Lower leg skin (tissue), 4 donors: Measurements from ENCODE around the gene TNP1. TPM values are rescaled to one million over a fixed set of nuclear protein-coding genes. Genes with fewer than 3 reads are reported as not detected.

ENCODE experiments used
- DNase-seq, 2 donors: peaks; one replicate each; pipeline ENCODE4 v3.0.0-alpha.2; 2019; ENCODE audit warnings: low spot score in 2 of 2
- H3K4me3 ChIP-seq: fragments of 200-600 bp; sonication (generic); 2 replicates; pipeline ENCODE4 v1.5.1; 2017; ENCODE audit warnings: mild to moderate bottlenecking, low read depth; ENCODE audit not compliant: poor library complexity, severe bottlenecking
- CTCF ChIP-seq, 3 donors: fragments of 450-650 bp; IDR thresholded peaks; one replicate each; pipeline ENCODE4 v1.5.1; 2016; ENCODE audit warnings: antibody characterized with exemption in 3 of 3, mild to moderate bottlenecking in 3 of 3, moderate library complexity in 2 of 3
- POLR2A ChIP-seq, 2 donors: fragments of 450-650 bp; IDR thresholded peaks; one replicate each; pipeline ENCODE4 v1.6.1; 2016 to 2017; ENCODE audit warnings: antibody characterized with exemption in 2 of 2, mild to moderate bottlenecking in 1 of 2, moderate library complexity in 1 of 2
- WGBS, 2 donors: methylation state at CpG; one replicate each; pipeline ENCODE4 v1.1.5; 2018; 5-methylcytosine and 5-hydroxymethylcytosine counted together
- intact Hi-C: fragments of 100-400 bp; cut with DNase I; formaldehyde crosslinking; loops from one replicate; pipeline ENCODE4 v1.15.0; 2023; ENCODE audit warnings: low total_unique reads
- total RNA-seq, 4 donors: library from RNA; depleted of rRNA; stranded (reverse); fragments of >200 nt; gene quantifications; one replicate each; pipeline ENCODE4 v1.1.0, GENCODE V29; 2016

TNP1 gene
- total RNA-seq, 4 donors from 2014 or later, result not detected

GRCh38 chr2:216820709-216821108 is 39.2 kb downstream of the TNP1 start:
- no peak overlapping the region for H3K4me3 ChIP-seq
- 93 to 99% methylated on average over 3 of the region's 3 CpGs for WGBS, 2 donors
- DNase-seq, result no peak
- intact Hi-C loops, result no loop called here
- no peak for TF ChIP-seq CTCF (IDR thresholded peaks at IDR 0.05)
- TF ChIP-seq POLR2A (IDR thresholded peaks at IDR 0.05), result no peak

DNA sequence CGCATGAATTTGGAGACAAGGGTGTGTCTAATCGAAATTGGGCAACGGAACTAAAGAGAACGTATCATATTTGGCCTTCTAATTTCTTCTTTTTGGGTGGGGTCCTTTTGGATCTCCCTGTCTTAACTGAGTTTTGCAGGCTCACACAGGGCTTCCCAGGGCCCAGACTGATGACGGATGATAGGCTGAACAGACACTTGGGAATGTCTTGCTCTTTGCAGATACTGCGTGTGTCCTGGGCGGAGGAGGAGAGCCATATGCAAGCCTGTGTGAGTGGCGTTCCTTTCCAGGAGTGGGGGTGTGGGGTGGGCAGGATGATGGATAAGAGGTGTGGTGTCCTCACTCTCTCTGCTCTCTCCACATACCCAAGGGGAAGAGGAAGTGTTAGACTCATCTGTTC is 40.1 kb downstream of the TNP1 start:
- no peak overlapping the region for H3K4me3 ChIP-seq
- WGBS, 2 donors, result 82 to 85% methylated on average over 8 of the region's 8 CpGs
- DNase-seq, result no peak
- intact Hi-C loops, result no loop called here
- TF ChIP-seq CTCF (IDR thresholded peaks at IDR 0.05), result no peak

DNA sequence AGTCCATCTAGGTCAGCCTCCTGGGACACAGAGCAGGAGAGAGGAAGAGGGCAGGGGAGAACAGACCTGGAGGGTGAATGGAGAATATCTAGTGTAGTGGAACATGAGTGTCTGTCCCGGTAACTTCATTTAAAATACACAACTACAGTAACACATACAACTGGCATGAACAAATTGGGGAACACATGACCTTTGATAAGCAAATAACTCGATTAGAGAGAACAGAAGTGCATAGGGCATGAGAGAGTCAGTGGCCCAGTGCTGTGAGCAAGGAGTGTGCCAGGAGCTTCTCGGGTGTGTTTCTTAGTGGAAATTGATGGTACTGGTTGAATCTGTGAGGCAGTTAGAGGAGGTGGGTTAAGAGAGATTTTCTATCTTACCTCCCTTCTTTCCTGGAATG is 40.8 kb downstream of the TNP1 start:
- intact Hi-C loops, result no loop called here
- H3K4me3 ChIP-seq, result no peak overlapping the region
- WGBS, 2 donors, result 88 to 91% methylated on average over 3 of the region's 3 CpGs
- no peak for DNase-seq
- TF ChIP-seq POLR2A (IDR thresholded peaks at IDR 0.05) (no peak), CTCF (IDR thresholded peaks at IDR 0.05) (no peak)

- DNase-seq, result no peak
- H3K4me3 ChIP-seq, result no peak overlapping the region
- 87 to 90% methylated on average over 29 to 30 of the region's 30 CpGs for WGBS, 2 donors
- intact Hi-C loops, result no loop called here
- TF ChIP-seq POLR2A (IDR thresholded peaks at IDR 0.05), result no peak
- no peak for TF ChIP-seq CTCF (IDR thresholded peaks at IDR 0.05)
Observed at GRCh38 chr2:216810399-216811160, 49.3 kb downstream of the TNP1 start.

Other genes starting within 250 kb of the TNP1 start
- gene IGFBP2, start 226.6 kb downstream of the TNP1 start, total RNA-seq, result 10 to 100 TPM in 3 of 4 donors, 1 to 10 TPM in 1; 8.7 to 69.5 (median 28.2) TPM
- gene IGFBP5, start 164.5 kb downstream of the TNP1 start, total RNA-seq, result 100 to 1,000 TPM in 3 of 4 donors, 10 to 100 TPM in 1; 27.7 to 460 (median 134) TPM